ENCODE measurements around the gene MEAF6. TPM values are rescaled to one million over a fixed set of nuclear protein-coding genes. Genes with fewer than 3 reads are reported as not detected.
A peak's percentile ranks its signal among the peaks of the same experiment; 100 is the strongest.

The MEAF6 gene
- total and polyA plus RNA-seq, 2 experiments from 2014 or later: 60.1 to 64.5 TPM

GRCh38 chr1:37473431-37474045 lies 41.0 kb downstream of the MEAF6 start:
- Histone ChIP-seq H3K27ac (ENCODE audit: low read depth) (no peak overlapping the region), H3F3A (replicated peaks; ENCODE audit: low read depth) (no peaks in the 10 kb centered on the region), H3K27me3 (ENCODE audit: insufficient read depth) (peaks cover 15% of the 10 kb centered on the region), H4K20me1 (replicated peaks; ENCODE audit: insufficient read depth) (no peaks in the 10 kb centered on the region), H3K4me1 (ENCODE audit: insufficient read depth) (peaks cover 46% of the 10 kb centered on the region), H3K36me3 (ENCODE audit: insufficient read depth) (no peaks in the 10 kb centered on the region), H2AFZ (peak overlapping the region; percentile 98), H3K4me3 (peak overlapping the region; percentile 77), H3K9me2 (ENCODE audit: insufficient read depth) (no peaks in the 10 kb centered on the region), H3K4me2 (peak overlapping the region; percentile 83), H3K79me2 (replicated peaks; ENCODE audit: insufficient read depth) (peaks cover 21% of the 10 kb centered on the region)
- Mint-ChIP-seq H3K9me3 (no peaks in the 10 kb centered on the region), H3K4me3 (peak overlapping the region; percentile 79), H3K36me3 (ENCODE audit: low read depth) (peaks cover 14% of the 10 kb centered on the region), H3K4me1 (peaks cover 56% of the 10 kb centered on the region), H3K27ac (no peak overlapping the region), H3K27me3 (ENCODE audit: insufficient read depth, low read depth, poor library complexity) (peaks cover 25% of the 10 kb centered on the region)
- ATAC-seq (no peak), DNase-seq (ENCODE audit: low spot score) (no peak)
- TF ChIP-seq ETS1 (IDR thresholded peaks at IDR 0.05) (no peak), CTCF (conservative IDR thresholded peaks at IDR 0.05; ENCODE audit: low read depth in 2 of 2) (peak in 1 of 2 experiments; percentile 21; a peak in 2 of 4 replicates)

GRCh38 chr1:37472994-37473393 lies 41.6 kb downstream of the MEAF6 start:
- no peak overlapping the region for H3K4me2 ChIP-seq
- Mint-ChIP-seq H3K27ac (no peak overlapping the region), H3K27me3 (ENCODE audit: insufficient read depth, low read depth, poor library complexity) (peaks cover 24% of the 10 kb centered on the region), H3K36me3 (ENCODE audit: low read depth) (peaks cover 11% of the 10 kb centered on the region), H3K9me3 (no peaks in the 10 kb centered on the region), H3K4me1 (peaks cover 50% of the 10 kb centered on the region), H3K4me3 (no peak overlapping the region; the same call in 2 of the 3 replicates)
- no peak for ATAC-seq
- H3K79me2 ChIP-seq (replicated peaks; ENCODE audit: insufficient read depth): peaks cover 15% of the 10 kb centered on the region
- no peaks in the 10 kb centered on the region for H3K9me2 ChIP-seq (ENCODE audit: insufficient read depth)
- H2AFZ ChIP-seq: no peak overlapping the region
- no peak overlapping the region for H3K4me3 ChIP-seq
- H3F3A ChIP-seq (replicated peaks; ENCODE audit: low read depth): no peaks in the 10 kb centered on the region
- TF ChIP-seq JUNB (IDR thresholded peaks at IDR 0.05; ENCODE audit: unreplicated experiment) (no peak), POLR2AphosphoS5 (IDR thresholded peaks at IDR 0.05; ENCODE audit: low read depth) (no peak), EZH2phosphoT487 (IDR thresholded peaks at IDR 0.05; ENCODE audit: unreplicated experiment) (no peak), EZH2 (IDR thresholded peaks at IDR 0.05; ENCODE audit: low read depth, unreplicated experiment) (no peak), NANOG (IDR thresholded peaks at IDR 0.05; ENCODE audit: borderline replicate concordance) (no peak), STAT1 (IDR thresholded peaks at IDR 0.05; ENCODE audit: unreplicated experiment) (no peak), ZNF331 (CRISPR knock-in tag; IDR thresholded peaks at IDR 0.05; ENCODE audit: low read depth) (no peak)
- H3K36me3 ChIP-seq (ENCODE audit: insufficient read depth): no peaks in the 10 kb centered on the region
- H4K20me1 ChIP-seq (replicated peaks; ENCODE audit: insufficient read depth): no peaks in the 10 kb centered on the region
- peaks cover 15% of the 10 kb centered on the region for H3K27me3 ChIP-seq (ENCODE audit: insufficient read depth)
- no peak for DNase-seq (ENCODE audit: low spot score)
- H3K4me1 ChIP-seq (ENCODE audit: insufficient read depth): peaks cover 44% of the 10 kb centered on the region
- no peak overlapping the region for H3K27ac ChIP-seq (ENCODE audit: low read depth)
